Spleen (tissue), 7 donors: ENCODE data around the gene COL19A1.

Experiments
- CTCF ChIP-seq, 11 experiments: fragments of 200-600 bp in 7 of 11; fragments of 450-650 bp in 4 of 11; sonication (generic) in 4 of 11; IDR thresholded peaks in 8 of 11; conservative IDR thresholded peaks in 3 of 11; 1 replicate in 7 of 11; 2 replicates in 4 of 11; pipeline versions ENCODE4 v1.4.0 to v1.8.0; 2016 to 2021; ENCODE audit warnings: antibody characterized with exemption in 11 of 11, inconsistent platforms in 4 of 11, mild to moderate bottlenecking in 1 of 11
- POLR2A ChIP-seq, 3 donors: fragments of 450-650 bp; IDR thresholded peaks; one replicate each; pipeline ENCODE4 v1.5.1; 2017; ENCODE audit warnings: antibody characterized with exemption in 3 of 3, mild to moderate bottlenecking in 1 of 3
- donor health status: DM: no; HTN: no; CAD: no; lungs with moderate emphysema.
- donor health status: DM: no; HTN: no; CAD: no.
- donor health status: DM: no; HTN: no; CAD: no.

- TF ChIP-seq CTCF (IDR thresholded peaks at IDR 0.05 in 8 of 11, conservative IDR thresholded peaks at IDR 0.05 in 3 of 11) (no peak), POLR2A (IDR thresholded peaks at IDR 0.05) (no peak)
Observed at GRCh38 chr6:69863766-69864165, 2.6 kb upstream of the COL19A1 start.
